OCI-LY7 (cell line): ENCODE data around the gene SLC16A1.

Experiments
- CTCF ChIP-seq: fragments of 200-600 bp; sonication (generic); conservative IDR thresholded peaks from 2 replicates; pipeline ENCODE4 v1.5.1; 2014; ENCODE audit warnings: mild to moderate bottlenecking, antibody characterized with exemption, low read length, moderate library complexity, mixed read lengths
- EZH2phosphoT487 ChIP-seq: fragments of 200-600 bp; sonication (generic); IDR thresholded peaks from 2 replicates; pipeline ENCODE4 v1.6.1; 2018; ENCODE audit warnings: low read depth, borderline replicate concordance, mild to moderate bottlenecking, mixed run types, antibody characterized with exemption, low read length, moderate library complexity, mixed read lengths

- TF ChIP-seq CTCF (no peak), EZH2phosphoT487 (no peak)
Observed at GRCh38 chr1:112909847-112910246, 46.1 kb downstream of the SLC16A1 start.
